ENCODE data around the gene ZNF674.
A peak's percentile ranks its signal among the peaks of the same experiment; 100 is the strongest.

ZNF674 gene

GRCh38 chrX:46545111-46546005 lies at the start of gene ZNF674:
ZNF674 (minus strand) TSS chrX:46545421; CDS start chrX:46542087, 3,334 bp downstream.
- peak; percentile 79 for DNase-seq

- no peak for DNase-seq
These were observed 44.9 kb upstream of the ZNF674 start for GRCh38 chrX:46589977-46590723.

DNA sequence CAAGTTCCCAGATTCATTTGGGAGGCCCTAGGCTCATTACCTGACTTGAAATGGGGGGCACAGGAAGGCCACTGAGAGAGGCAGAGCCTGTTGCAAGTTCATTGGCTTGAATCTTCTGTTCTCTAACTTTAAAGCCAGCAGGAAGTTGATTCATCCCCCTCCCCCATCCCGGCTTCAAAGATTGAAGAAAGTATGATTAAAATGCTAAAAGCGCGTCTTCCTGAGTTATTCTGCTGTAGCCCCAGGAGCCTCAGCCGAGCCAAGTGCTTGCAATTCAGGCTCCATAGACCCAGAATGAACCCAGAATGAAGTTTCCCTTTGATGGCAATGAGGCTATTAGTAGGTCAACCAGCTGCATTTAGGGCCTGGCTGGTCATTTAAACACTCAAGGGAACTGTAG lies 43.0 kb upstream of the ZNF674 start:
- peak; percentile 13 for DNase-seq

DNA sequence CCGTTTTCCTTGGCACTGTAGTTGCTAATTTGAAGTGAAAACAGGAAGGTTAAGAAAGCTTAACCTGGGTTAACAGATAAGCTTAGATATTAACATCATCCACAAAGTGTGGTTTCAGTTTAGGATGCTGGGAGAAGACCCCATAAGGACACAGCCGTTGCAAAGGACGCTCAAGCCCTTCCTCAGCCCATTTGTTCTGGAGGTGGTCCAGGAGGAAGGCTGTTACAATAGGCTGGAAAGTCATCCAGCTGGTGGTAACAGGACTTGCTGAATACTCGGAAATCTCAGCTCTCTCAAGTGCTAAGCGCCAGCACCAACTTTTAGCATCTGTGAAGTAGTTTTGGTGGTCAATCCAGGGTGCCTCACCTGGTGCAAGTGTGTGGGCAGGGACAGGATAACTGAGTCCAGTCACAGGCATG lies 42.5 kb upstream of the ZNF674 start:
- DNase-seq = no peak

GRCh38 chrX:46587158-46587557 lies 41.9 kb upstream of the ZNF674 start:
- peak; percentile 23 for DNase-seq

GRCh38 chrX:46584736-46585135 lies 39.5 kb upstream of the ZNF674 start:
- no peak for DNase-seq

- peak; percentile 48 for DNase-seq
These were observed 37.7 kb upstream of the ZNF674 start for GRCh38 chrX:46582966-46583365.

GRCh38 chrX:46582325-46582724 lies 37.1 kb upstream of the ZNF674 start:
- no peak for DNase-seq

- DNase-seq = no peak
These were observed 35.4 kb upstream of the ZNF674 start for GRCh38 chrX:46580613-46581012.

- no peak for DNase-seq
These were observed 34.0 kb upstream of the ZNF674 start for GRCh38 chrX:46579250-46579649.

GRCh38 chrX:46577221-46578005 lies 32.2 kb upstream of the ZNF674 start:
- DNase-seq = no peak

- DNase-seq = no peak
These were observed 31.2 kb upstream of the ZNF674 start for GRCh38 chrX:46576458-46576857.

GRCh38 chrX:46575991-46576392 lies 30.8 kb upstream of the ZNF674 start:
- DNase-seq = no peak

DNA sequence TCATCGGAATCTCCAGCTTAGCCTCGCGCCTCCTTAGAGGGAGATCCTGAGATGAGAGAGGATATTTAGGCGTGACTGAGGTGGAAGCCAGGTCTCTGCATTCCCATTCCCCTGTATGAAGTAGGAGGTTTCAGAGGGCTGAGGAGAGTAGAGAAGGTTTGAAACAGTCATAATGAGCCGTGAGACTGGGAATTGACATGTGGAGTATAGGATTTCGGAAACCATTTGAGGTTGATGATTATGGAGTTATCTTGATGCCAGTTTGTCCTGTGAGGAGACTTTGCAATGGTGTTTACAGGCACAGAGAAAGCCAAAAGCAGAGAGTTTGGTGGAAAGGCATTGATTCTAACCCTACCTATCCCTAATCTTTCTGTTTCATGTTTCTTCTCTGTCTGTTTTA lies 30.4 kb upstream of the ZNF674 start:
- DNase-seq = no peak

DNA sequence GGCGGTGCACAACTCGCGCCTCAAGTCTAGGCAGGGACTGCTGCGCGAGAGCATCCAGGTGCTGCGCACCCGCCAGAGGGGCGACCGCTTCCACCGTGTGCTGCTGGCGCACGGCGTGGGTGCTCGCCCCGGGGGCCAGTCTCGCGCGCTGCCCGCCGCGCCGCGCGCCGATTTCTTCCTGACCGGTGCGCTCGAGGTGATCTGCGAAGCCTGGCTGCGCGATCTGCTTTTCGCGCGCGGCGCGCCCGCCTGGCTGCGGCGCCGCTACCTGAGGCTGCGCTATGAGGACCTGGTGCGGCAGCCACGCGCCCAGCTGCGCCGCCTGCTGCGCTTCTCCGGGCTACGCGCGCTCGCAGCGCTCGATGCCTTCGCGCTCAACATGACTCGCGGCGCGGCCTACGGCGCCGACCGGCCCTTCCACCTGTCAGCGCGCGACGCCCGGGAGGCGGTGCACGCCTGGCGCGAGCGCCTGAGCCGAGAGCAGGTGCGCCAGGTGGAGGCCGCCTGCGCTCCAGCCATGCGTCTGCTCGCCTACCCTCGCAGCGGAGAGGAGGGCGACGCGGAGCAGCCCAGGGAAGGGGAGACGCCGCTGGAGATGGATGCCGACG lies 29.7 kb upstream of the ZNF674 start:
- no peak for DNase-seq

GRCh38 chrX:46573892-46574773 lies 28.9 kb upstream of the ZNF674 start:
- DNase-seq = peak; percentile 21

GRCh38 chrX:46573331-46573891 lies 28.2 kb upstream of the ZNF674 start, which contains the start of gene CHST7:
CHST7 (plus strand) TSS chrX:46573765; CDS start chrX:46573932, 167 bp downstream.
- peak; percentile 11 for DNase-seq

GRCh38 chrX:46572340-46572936 lies 27.2 kb upstream of the ZNF674 start:
- no peak for DNase-seq

- no peak for DNase-seq
These were observed 26.5 kb upstream of the ZNF674 start for GRCh38 chrX:46571423-46572339.

GRCh38 chrX:46569621-46570020 lies 24.4 kb upstream of the ZNF674 start:
- DNase-seq = no peak

Data from amniotic stem cell (primary cell).